ENCODE measurements around the gene C11orf65. TPM values are rescaled to one million over a fixed set of nuclear protein-coding genes. Genes with fewer than 3 reads are reported as not detected.
"Not testable (repeated sequence)": the region's sequence is repeated elsewhere in the genome, so short reads cannot be mapped to it uniquely, and the experiment has no call there.

C11orf65 gene
- polyA plus RNA-seq, 3 donors = 2.1 to 3.1 (median 2.3) TPM

GRCh38 chr11:108474664-108475463 is 7.5 kb upstream of the C11orf65 start:
- DNase-seq (ENCODE audit: low read depth in 3 of 3, low spot score in 2 of 3) = no peak

GRCh38 chr11:108472681-108473080 is 5.4 kb upstream of the C11orf65 start:
- DNase-seq (ENCODE audit: low read depth in 3 of 3, low spot score in 2 of 3) = no peak

GRCh38 chr11:108468478-108468864 is 1.1 kb upstream of the C11orf65 start:
- DNase-seq (ENCODE audit: low read depth in 3 of 3, low spot score in 2 of 3) = no peak

- no peak for DNase-seq (ENCODE audit: low read depth in 3 of 3, low spot score in 2 of 3)
These were observed 924 bp downstream of the C11orf65 start for GRCh38 chr11:108466405-108466804.

DNA sequence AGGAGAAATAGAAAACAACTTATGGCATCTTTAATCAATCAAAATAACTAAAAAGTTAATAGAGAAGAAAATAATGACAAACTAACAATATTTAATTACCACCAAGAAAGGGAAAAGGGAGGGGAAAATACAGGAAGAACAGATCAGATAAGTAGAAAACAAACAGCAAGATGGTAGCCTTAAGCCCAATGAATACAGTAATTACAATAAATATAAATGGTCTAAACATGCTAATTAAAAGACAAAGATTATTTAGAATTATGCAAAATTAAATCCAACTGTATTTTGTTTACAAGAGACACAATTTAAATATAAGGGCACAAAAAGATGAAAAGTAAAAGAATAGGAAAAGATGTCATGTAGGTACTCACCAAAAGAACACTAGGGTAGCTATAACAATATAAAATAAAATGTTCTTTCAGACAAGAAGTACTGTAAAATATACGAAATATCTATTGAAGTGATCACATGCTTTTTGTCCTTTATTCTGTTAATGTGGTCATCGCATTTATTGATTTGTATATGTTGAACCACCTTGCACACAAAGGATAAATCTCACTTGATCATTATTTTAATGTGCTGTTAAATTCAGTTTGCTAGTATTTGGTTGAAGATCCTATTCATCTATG is 14.0 kb downstream of the C11orf65 start:
- DNase-seq (ENCODE audit: low read depth in 3 of 3, low spot score in 2 of 3) = no peak

GRCh38 chr11:108441445-108441844 is 25.9 kb downstream of the C11orf65 start:
- not testable (repeated sequence) for DNase-seq (ENCODE audit: low read depth in 3 of 3, low spot score in 2 of 3)

- DNase-seq (ENCODE audit: low read depth in 3 of 3, low spot score in 2 of 3) = no peak
These were observed 30.7 kb downstream of the C11orf65 start for GRCh38 chr11:108436594-108436993.

- DNase-seq (ENCODE audit: low read depth in 3 of 3, low spot score in 2 of 3) = no peak
These were observed 32.3 kb downstream of the C11orf65 start for GRCh38 chr11:108435066-108435465.

- no peak for DNase-seq (ENCODE audit: low read depth in 3 of 3, low spot score in 2 of 3)
These were observed 34.5 kb downstream of the C11orf65 start for GRCh38 chr11:108432783-108433182.

- no peak for DNase-seq (ENCODE audit: low read depth in 3 of 3, low spot score in 2 of 3)
These were observed 35.3 kb downstream of the C11orf65 start for GRCh38 chr11:108431997-108432396.

DNA sequence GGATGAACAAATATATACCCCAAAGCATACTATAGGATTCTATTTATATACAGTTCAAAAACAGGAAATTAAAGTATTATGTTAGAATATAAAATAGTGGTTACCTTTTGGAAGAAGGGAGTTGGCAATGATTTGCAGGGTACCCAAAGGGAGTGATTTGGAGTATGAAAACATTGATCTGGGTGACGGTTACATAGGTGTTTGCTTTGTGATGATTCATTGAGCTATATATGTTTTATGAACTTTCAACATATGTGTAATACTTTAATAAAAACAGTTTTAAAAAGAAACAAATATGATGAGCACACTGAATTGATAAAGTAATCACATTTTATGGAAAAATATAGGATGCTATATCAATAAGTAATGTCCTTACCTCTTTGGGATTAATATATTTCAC is 36.0 kb downstream of the C11orf65 start:
- DNase-seq (ENCODE audit: low read depth in 3 of 3, low spot score in 2 of 3) = no peak

DNA sequence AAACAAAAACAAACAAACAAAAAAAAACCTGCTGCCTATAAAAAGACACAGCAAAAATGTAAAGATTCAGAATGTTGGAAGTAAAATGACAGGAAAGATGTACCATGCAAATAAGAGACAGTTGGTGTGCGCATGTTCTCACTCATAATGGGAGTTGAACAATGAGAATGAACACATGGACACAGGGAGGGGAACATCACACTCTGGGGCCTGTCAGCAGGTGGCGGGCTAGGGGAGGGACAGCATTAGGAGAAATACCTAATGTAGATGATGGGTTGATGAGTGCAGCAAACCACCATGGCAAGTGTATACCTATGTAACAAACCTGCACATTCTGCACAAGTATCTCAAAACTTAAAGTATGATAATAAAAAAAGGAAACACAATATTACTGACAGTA is 49.8 kb downstream of the C11orf65 start:
- DNase-seq (ENCODE audit: low read depth in 3 of 3, low spot score in 2 of 3) = not testable (repeated sequence)

DNA sequence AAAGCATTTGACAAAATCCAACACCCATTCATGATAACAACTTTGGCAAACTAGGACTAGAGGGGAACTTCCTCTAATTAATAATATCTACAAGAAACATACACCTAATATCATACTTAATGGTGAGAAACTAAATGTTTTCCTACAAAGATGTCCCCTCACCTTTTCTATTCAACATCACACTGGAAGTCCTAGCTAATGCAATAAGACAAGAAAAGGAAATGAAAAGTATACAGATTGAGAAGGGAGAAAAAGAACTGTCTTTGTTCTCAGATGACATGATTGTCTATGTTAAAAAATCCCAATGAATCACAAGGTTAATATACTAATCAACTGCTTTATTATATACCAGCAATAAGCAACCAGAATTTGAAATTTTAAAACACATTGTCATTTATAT is 52.4 kb downstream of the C11orf65 start:
- DNase-seq (ENCODE audit: low read depth in 3 of 3, low spot score in 2 of 3) = no peak

GRCh38 chr11:108405706-108406105 is 61.6 kb downstream of the C11orf65 start:
- no peak for DNase-seq (ENCODE audit: low read depth in 3 of 3, low spot score in 2 of 3)

- DNase-seq (ENCODE audit: low read depth in 3 of 3, low spot score in 2 of 3) = no peak
These were observed 64.3 kb downstream of the C11orf65 start for GRCh38 chr11:108403052-108403451.

DNA sequence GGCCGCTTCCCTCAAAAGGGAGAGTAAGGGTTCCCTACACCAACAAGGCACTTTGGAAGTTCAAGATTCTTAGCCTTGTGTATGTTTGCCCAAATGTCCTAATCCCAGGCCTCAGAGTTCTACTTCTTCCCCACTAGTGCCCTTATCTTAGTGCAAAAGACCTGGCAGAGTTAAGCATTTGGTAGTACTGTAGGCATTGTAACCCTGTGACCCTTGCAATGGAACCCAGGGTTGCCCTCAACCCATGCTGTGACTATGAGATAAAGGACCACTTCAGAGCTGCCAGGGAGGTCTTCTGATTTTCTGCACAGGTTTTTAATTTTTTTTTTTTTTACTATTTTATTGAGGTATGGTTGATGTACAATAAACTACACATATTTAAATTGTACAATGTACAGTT is 65.1 kb downstream of the C11orf65 start:
- DNase-seq (ENCODE audit: low read depth in 3 of 3, low spot score in 2 of 3) = no peak

DNA sequence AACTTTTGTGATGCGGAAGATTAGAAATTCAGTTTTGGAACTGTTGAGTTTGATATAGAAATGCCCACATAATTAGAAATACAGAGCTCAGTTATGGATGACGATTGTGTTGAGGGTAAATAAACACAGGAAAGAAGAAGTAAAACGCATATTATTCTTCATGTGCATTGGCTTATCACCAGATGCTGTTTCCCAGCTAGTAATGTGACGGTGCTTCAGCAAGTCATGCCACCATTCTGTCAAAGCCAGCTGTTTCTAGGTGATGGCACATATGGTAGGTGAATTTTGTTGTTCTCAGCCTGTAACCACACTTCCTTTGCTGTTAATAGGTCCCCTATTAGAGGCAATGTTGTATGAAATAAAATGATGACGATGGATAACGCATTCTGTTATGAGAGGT is 68.9 kb downstream of the C11orf65 start:
- no peak for DNase-seq (ENCODE audit: low read depth in 3 of 3, low spot score in 2 of 3)

DNA sequence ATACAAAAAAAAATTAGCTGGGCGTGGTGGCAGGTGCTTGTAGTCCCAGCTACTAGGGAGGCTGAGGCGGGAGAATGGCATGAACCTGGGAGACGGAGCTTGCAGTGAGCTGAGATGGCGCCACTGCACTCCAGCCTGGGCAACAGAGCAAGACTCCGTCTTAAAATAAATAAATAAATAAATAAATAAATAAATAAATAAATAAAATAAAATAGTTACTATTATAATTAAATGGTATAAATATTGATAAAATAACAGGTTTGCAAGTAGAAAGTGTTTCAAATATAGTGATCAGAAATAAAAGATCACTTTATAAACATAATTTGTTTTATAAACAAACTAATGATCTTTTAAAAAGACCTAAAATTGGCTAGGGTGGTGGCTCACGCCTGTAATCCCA is 70.7 kb downstream of the C11orf65 start:
- not testable (repeated sequence) for DNase-seq (ENCODE audit: low read depth in 3 of 3, low spot score in 2 of 3)

DNA sequence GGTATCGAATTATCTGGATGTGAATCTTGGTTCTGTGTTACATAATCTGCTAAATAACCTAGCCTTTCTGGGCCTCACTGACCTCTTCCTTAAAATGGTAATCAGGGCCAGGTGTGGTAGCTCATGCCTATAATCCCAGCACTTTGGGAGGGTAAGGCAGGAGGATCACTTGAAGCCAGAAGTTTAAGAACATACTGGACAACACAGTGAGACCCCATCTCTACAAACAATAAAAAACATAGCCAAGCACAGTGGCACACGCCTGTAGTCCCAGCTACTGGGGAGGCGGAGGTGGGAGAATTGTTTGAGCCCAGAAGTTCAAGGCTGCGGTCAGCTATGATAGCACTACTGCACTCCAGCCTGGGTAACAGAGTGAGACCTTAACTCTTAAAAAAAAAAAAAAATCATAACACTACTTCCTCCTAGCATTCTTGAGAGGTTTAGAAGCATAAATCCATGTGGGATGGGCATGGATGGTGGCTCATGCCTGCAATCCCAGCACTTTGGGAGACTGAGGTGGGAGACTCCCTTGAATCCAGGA is 72.5 kb downstream of the C11orf65 start:
- DNase-seq (ENCODE audit: low read depth in 3 of 3, low spot score in 2 of 3) = no peak

- no peak for DNase-seq (ENCODE audit: low read depth in 3 of 3, low spot score in 2 of 3)
These were observed 74.3 kb downstream of the C11orf65 start for GRCh38 chr11:108393046-108393445.

DNA sequence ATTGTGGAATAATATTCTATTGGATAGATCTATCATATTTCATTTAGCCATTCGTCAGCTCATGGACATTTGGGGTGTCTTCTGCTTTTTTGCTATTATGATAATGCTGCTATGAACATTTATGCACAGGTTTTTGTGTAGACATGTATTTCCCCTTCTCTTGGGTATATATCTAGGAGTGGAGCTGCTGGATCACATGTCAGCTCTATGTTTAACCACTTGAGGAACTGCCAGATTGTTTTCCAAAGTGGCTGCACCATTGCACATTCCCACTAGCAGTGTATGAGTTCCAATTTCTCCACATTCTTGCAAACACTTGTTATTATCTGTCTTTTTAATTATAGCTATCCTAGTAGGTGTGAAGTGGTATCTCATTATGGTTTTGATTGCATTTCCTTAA is 75.0 kb downstream of the C11orf65 start:
- DNase-seq (ENCODE audit: low read depth in 3 of 3, low spot score in 2 of 3) = no peak

GRCh38 chr11:108388576-108388975 is 78.8 kb downstream of the C11orf65 start:
- no peak for DNase-seq (ENCODE audit: low read depth in 3 of 3, low spot score in 2 of 3)
